ENCODE results near the gene LIMS4. TPM values are rescaled to one million over a fixed set of nuclear protein-coding genes. Genes with fewer than 3 reads are reported as not detected.
"Not testable (repeated sequence)": the region's sequence is repeated elsewhere in the genome, so short reads cannot be mapped to it uniquely, and the experiment has no call there.

The LIMS4 gene
- total RNA-seq, 1 experiment from 2014 or later, result 1.4 TPM

DNA sequence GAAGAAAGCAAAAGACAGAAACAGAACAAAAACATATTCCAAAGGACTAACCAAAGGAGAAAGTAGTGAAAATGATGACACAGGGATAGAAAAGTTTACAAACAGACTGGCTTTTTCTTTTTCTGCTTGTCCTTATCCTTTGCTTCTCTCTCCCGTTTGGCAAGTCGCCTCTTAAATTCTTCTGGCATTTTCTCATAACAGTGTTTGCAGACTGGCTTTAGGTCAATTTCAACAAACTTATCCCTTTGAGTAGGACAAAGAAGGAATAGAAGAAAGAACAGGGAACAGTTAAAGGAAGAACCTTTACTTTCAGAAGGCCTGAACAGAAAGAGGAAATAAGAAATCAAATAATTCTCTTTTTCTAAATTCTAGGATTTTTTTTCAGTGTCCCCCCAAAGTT, 26.0 kb downstream of the LIMS4 start:
- intact Hi-C loops (cut with micrococcal nuclease; ENCODE audit: unreplicated experiment); H3K9me3 ChIP-seq (ENCODE audit: insufficient read depth, low read depth); H4K20me1 ChIP-seq (ENCODE audit: insufficient read depth); H3F3A ChIP-seq (ENCODE audit: insufficient read depth, low read depth); H3K27ac ChIP-seq; CTCF ChIA-PET; POLR2A ChIA-PET (ENCODE audit: unreplicated experiment); H3K36me3 ChIP-seq (ENCODE audit: low read depth); H3K79me2 ChIP-seq (ENCODE audit: low read depth); H3K27me3 ChIP-seq (ENCODE audit: insufficient read depth, low read depth); H3K4me2 ChIP-seq; H3K4me1 ChIP-seq (replicated peaks; ENCODE audit: insufficient read depth); H2AFZ ChIP-seq; BruUV-seq (replicated peaks); DNase-seq; H3K9me2 ChIP-seq (ENCODE audit: insufficient read depth); H3K4me3 ChIP-seq: not testable (repeated sequence)

DNA sequence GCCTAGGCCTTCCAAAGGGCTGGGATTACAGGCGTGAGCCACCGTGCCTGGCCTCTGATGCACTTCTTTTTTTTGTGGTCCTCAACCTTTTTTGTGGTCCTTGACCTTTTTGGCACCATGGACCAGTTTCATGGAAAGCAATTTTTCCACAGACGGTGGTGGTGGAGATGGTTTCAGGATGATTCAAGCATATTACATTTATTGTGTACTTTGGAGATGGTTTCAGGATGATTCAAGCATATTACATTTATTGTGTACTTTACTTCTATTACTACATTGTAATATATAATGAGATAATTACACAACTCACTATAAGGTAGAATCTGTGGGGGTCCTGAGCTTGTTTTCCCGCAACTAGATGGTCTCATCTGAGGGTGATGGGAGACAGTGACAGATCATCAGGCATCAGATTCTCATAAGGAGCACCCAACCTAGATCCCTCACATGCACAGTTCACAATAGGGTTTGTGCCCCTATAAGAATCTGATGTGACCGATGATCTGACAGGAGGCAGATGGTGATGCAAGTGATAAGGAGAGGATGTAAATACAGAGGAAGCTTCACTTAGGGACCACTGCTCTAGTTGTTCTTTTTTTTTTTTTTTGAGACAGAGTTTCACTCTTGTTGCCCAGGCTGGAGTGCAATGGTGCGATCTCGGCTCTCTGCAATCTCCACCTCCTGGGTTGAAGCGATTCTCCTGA, 29.2 kb downstream of the LIMS4 start:
- BruUV-seq (replicated peaks); H3K36me3 ChIP-seq (ENCODE audit: low read depth); H3K79me2 ChIP-seq (ENCODE audit: low read depth); H2AFZ ChIP-seq; H3K4me1 ChIP-seq (replicated peaks; ENCODE audit: insufficient read depth); CTCF ChIA-PET; H3K27ac ChIP-seq; H3K4me2 ChIP-seq; POLR2A ChIA-PET (ENCODE audit: unreplicated experiment); H3K27me3 ChIP-seq (ENCODE audit: insufficient read depth, low read depth); H3F3A ChIP-seq (ENCODE audit: insufficient read depth, low read depth); H3K9me2 ChIP-seq (ENCODE audit: insufficient read depth); H3K4me3 ChIP-seq; H3K9me3 ChIP-seq (ENCODE audit: insufficient read depth, low read depth); DNase-seq; H4K20me1 ChIP-seq (ENCODE audit: insufficient read depth); intact Hi-C loops (cut with micrococcal nuclease; ENCODE audit: unreplicated experiment): not testable (repeated sequence)

DNA sequence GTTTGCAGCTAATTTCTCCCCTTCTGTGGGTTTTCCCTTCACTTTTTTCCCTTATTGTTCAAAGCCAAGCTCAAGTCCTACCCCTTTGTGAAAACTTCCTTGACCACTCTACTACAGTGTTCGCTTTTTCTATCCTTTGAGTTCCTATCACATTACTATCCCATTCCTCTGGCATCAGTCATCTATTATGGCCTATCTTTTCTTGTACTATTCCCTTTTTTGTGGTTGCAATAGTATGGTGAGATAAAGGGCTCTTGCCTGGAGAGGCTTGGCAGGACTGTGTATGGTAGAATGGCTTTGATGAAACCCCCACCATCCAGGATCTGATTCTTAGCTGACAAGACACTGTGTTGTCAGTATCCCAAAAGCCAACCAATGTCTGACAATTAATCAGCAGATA, 30.7 kb downstream of the LIMS4 start:
- POLR2A ChIA-PET (ENCODE audit: unreplicated experiment); DNase-seq; H3K4me3 ChIP-seq; H2AFZ ChIP-seq; CTCF ChIA-PET; H3K9me3 ChIP-seq (ENCODE audit: insufficient read depth, low read depth); H3K4me1 ChIP-seq (replicated peaks; ENCODE audit: insufficient read depth); H3K27ac ChIP-seq; H3K36me3 ChIP-seq (ENCODE audit: low read depth); H3K4me2 ChIP-seq; H3K27me3 ChIP-seq (ENCODE audit: insufficient read depth, low read depth); H3K79me2 ChIP-seq (ENCODE audit: low read depth); BruUV-seq (replicated peaks); H3K9me2 ChIP-seq (ENCODE audit: insufficient read depth); H3F3A ChIP-seq (ENCODE audit: insufficient read depth, low read depth); intact Hi-C loops (cut with micrococcal nuclease; ENCODE audit: unreplicated experiment); H4K20me1 ChIP-seq (ENCODE audit: insufficient read depth): not testable (repeated sequence)

DNA sequence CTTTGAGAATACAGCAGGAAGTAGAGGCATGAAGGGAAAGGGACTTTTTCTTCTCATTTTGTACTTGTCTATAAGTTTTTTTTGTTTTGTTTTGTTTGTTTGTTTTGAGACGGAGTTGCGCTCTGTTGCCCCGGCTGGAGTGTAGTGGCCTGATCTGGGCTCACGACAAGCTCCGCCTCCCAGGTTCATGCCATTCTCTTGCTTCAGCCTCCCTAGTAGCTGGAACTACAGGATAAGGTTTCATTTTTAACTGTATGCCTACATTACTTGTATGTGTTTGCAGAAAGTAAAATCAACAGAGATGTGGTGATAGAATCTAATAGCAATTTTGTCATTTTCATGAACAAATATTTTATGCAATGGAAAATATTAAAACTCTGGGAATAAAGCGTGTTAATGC, 38.1 kb downstream of the LIMS4 start:
- intact Hi-C loops (cut with micrococcal nuclease; ENCODE audit: unreplicated experiment); H3K27me3 ChIP-seq (ENCODE audit: insufficient read depth, low read depth); H4K20me1 ChIP-seq (ENCODE audit: insufficient read depth); H3F3A ChIP-seq (ENCODE audit: insufficient read depth, low read depth); H3K4me1 ChIP-seq (replicated peaks; ENCODE audit: insufficient read depth); H2AFZ ChIP-seq; H3K27ac ChIP-seq; BruUV-seq (replicated peaks); H3K4me3 ChIP-seq; POLR2A ChIA-PET (ENCODE audit: unreplicated experiment); DNase-seq; H3K79me2 ChIP-seq (ENCODE audit: low read depth); H3K9me2 ChIP-seq (ENCODE audit: insufficient read depth); CTCF ChIA-PET; H3K4me2 ChIP-seq; H3K36me3 ChIP-seq (ENCODE audit: low read depth); H3K9me3 ChIP-seq (ENCODE audit: insufficient read depth, low read depth): not testable (repeated sequence)

DNA sequence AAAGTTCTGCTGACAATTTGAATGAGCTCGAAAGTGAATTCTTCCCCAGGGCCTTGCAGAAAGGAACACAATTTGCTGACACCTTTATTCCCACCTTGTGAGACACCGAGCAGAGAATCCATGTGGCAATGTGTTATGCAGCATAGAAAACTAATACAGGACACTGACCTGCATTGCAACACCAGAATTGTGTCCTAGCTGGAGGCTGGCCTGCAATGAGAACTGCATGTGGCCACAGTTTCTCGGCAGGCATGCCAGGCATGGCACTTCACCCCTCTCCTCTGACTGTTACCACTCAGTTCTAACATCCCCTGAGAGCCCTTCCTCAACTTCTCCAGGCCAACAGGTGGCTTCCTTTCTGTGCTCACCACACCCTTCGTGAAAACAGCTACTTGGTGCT, 46.9 kb downstream of the LIMS4 start:
- H3K27me3 ChIP-seq (ENCODE audit: insufficient read depth, low read depth); H2AFZ ChIP-seq; intact Hi-C loops (cut with micrococcal nuclease; ENCODE audit: unreplicated experiment); H3K9me2 ChIP-seq (ENCODE audit: insufficient read depth); H3K4me2 ChIP-seq; DNase-seq; H3K27ac ChIP-seq; H3F3A ChIP-seq (ENCODE audit: insufficient read depth, low read depth); H3K79me2 ChIP-seq (ENCODE audit: low read depth); BruUV-seq (replicated peaks); H3K4me3 ChIP-seq; H3K36me3 ChIP-seq (ENCODE audit: low read depth); CTCF ChIA-PET; H3K4me1 ChIP-seq (replicated peaks; ENCODE audit: insufficient read depth); H4K20me1 ChIP-seq (ENCODE audit: insufficient read depth); H3K9me3 ChIP-seq (ENCODE audit: insufficient read depth, low read depth); POLR2A ChIA-PET (ENCODE audit: unreplicated experiment): not testable (repeated sequence)

DNA sequence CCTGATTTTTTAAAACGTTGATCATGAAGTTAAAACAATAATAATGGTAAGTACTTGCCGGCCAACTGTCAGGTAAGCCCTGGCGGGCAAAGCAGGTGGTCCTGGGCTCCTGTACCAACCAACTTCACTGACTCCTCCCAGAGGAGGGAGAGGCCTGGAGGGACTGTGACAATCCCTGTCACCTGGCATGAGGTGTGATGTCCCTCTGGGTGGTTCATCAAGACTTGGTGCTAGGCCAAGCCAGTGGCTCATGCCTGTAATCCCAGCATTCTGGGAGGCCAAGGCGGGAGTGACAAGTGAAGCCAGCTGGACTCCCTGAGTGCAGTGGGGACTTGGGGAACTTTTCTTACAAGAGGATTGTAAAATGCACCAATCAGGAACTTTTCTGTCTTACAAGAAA, 48.2 kb downstream of the LIMS4 start:
- H3F3A ChIP-seq (ENCODE audit: insufficient read depth, low read depth); intact Hi-C loops (cut with micrococcal nuclease; ENCODE audit: unreplicated experiment); CTCF ChIA-PET; DNase-seq; POLR2A ChIA-PET (ENCODE audit: unreplicated experiment); H3K27ac ChIP-seq; H3K36me3 ChIP-seq (ENCODE audit: low read depth); H3K79me2 ChIP-seq (ENCODE audit: low read depth); H3K4me1 ChIP-seq (replicated peaks; ENCODE audit: insufficient read depth); BruUV-seq (replicated peaks); H3K4me3 ChIP-seq; H4K20me1 ChIP-seq (ENCODE audit: insufficient read depth); H3K9me3 ChIP-seq (ENCODE audit: insufficient read depth, low read depth); H3K4me2 ChIP-seq; H3K27me3 ChIP-seq (ENCODE audit: insufficient read depth, low read depth); H2AFZ ChIP-seq; H3K9me2 ChIP-seq (ENCODE audit: insufficient read depth): not testable (repeated sequence)

DNA sequence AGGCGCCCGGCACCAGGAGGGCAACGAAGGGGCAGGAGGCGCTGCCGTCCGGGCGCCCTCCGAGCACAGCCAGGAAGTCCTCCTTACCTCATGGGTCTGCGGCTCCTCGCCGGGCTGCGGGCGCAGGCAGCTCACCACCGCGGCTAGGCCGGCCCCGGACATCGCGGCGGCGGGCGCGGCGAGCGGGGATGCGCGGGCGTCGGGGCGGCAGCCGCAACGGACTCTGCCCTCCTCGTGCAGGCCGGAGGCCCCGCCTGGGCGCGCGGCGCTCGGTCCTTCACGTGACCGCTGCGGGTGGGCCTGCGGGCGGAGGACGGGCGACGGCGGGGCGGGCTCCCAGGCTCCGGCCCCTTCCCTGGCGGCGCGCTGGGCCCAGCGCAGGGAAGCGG, 49.0 kb downstream of the LIMS4 start:
- H3K4me1 ChIP-seq (replicated peaks; ENCODE audit: insufficient read depth); BruUV-seq (replicated peaks); H3K4me2 ChIP-seq; H3K79me2 ChIP-seq (ENCODE audit: low read depth); H3K27ac ChIP-seq; H3K36me3 ChIP-seq (ENCODE audit: low read depth); H3K9me2 ChIP-seq (ENCODE audit: insufficient read depth); H3F3A ChIP-seq (ENCODE audit: insufficient read depth, low read depth); H3K4me3 ChIP-seq; CTCF ChIA-PET; POLR2A ChIA-PET (ENCODE audit: unreplicated experiment); H4K20me1 ChIP-seq (ENCODE audit: insufficient read depth); H3K9me3 ChIP-seq (ENCODE audit: insufficient read depth, low read depth); H3K27me3 ChIP-seq (ENCODE audit: insufficient read depth, low read depth); intact Hi-C loops (cut with micrococcal nuclease; ENCODE audit: unreplicated experiment); H2AFZ ChIP-seq; DNase-seq: not testable (repeated sequence)

Data from PC-9 (cell line).